ENCODE measurements around the gene SSR4.
"Not testable (repeated sequence)": the region's sequence is repeated elsewhere in the genome, so short reads cannot be mapped to it uniquely, and the experiment has no call there.

The SSR4 gene

DNA sequence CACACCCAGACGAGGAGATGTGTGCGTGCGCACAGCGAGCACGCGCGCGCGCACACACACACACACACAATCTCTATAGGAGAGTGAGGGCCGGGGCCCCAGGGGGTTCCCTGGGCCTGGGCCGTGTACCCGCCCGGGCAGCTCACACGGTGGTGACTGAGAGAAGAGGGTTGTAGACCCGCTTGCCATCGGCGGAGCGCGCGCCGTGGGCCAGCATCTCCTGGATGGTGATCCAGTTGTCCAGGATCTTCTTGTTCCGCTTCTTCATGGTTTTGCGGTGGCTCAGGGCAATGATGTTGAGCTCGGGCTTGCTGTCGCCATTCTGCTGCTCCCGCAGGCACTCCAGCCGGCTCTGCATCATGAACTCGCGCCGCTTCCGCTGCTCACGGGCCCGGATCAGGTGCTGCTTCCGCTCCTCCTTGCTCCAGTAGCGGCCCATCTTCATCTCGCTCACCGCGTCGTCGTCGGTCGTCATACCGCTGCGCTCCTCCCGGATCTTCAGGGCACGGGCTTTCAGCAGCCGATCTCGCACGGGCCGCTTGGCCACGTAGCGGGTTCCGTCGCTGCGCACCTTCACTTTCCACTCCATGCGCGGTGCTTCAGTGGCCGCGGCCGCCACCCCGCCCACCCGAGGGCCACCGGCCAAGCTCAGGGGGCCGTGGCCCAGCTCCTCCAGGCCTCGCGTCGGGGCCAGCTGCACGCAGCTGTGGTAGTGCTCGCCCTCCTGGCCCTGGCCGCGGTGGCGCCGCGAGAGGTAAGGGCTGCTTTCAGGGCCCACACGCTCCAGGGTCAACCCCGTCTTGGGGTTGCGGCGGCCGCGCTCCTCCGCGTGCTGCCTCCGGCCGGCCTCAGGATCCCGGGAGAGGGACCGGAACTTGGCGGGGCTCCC lies 9.0 kb downstream of the SSR4 start:
- no peak for DNase-seq (ENCODE audit: low read depth, low spot score)

DNA sequence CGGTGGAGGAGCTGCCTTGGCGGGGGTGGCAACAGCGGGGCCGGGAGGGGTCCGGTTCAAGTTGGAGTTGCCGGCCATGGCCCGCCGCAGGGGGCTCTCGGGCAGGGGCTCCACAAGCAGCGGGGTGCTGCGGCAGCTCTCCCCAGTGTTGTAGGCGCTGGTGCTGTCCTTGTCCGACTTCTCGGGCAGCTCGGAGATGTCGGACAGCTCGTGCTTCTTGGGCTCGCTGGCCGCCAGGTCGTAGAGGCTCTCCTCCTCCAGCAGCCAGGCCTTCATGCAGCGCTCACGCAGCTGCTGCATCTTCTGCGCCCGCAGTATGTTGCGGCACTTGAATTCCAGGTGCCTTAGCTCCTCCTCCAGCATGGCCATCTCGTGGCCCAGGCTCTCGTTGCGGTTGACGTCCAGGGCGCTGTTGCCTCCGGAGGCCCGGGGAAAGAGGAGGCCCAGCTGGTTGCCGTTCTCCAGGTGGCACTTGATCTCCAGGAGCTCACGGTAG lies 9.7 kb downstream of the SSR4 start:
- DNase-seq (ENCODE audit: low read depth, low spot score): no peak

DNA sequence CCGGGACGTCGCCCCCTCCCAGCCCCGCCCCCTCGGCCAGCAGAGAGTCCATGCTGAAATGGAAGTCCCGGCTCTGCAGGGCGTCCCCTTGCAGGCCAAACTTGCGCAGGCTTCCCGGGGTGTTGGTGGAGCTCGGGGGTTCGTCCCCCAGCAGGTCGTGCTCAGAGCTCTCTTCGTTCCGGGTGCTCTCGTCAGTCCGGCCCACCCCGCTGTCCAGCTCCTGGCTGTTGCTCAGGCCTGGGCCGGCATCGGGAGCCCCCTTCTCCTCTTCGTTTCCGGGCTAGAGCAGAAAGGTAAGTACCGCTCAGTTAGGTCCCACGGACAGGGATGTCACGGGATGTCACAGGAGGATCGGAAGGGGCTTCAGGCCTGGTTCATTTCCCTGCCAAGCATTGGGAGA lies 10.2 kb downstream of the SSR4 start:
- DNase-seq (ENCODE audit: low read depth, low spot score): no peak

DNA sequence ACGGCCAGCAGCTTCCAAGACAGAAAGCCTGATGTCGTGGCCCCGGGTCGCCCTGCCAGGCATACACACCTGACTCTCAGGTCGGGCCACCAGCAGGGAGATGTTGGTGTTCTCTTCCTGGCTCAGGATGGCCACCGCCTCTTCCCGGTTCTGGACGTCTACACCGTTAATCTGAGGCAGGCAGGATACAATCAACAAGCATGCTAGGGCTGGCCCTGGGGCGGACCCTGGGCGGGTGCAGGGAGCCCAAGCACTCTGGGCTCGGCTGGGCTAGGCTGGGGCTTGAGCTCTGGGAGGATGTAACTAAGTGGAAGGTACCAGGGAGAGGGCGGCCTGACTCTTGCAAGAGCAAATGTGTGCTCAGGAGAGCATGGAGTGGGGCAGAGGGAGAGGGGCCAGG lies 11.0 kb downstream of the SSR4 start:
- DNase-seq (ENCODE audit: low read depth, low spot score): no peak

DNA sequence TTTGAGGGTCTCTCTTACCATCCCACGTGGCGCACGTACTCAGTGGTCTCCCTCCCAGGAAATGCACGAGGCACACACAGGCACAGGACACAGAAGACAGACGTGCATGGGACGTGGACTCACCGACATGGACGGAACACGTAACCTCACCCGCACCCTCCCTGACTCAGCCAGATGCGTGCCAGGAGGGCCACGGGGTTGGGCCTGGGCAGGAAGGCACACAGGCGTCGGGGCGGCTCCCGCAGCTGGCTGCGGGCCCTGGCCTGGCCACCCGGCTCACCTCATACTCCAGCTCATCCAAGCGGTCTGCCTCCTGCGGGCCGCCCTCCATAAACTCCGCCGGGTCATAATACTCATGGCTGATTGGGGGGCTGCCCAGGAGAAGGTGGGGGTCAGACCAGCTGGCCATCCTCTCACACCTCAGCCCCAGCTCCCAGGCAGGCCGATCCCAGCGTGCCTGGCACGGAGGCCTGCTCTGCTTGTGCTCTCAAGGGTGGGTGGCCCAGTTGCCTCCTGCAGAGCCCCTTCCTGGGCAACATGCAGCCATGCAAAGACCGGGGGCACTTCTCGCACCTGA lies 12.6 kb downstream of the SSR4 start:
- DNase-seq (ENCODE audit: low read depth, low spot score): no peak

DNA sequence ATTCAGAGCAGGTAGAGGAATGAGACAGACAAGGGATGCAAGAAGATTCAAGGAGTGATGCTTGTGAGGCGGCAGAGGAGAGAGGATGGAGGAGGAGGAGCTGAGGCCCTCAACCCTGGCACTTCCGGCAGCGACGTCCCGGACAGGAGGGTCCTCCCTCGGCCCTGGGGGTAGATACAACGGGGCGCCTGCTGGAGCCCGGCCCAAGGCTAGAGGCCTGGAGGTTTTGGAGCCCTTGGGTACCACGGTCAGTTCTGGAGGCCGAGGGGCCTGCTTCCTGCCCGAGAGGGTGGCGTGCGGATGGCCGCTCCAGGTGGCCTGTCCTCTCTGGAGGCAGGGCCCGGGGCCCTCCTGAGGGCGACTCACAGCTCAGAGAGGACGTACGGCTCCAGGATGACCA lies 13.5 kb downstream of the SSR4 start:
- DNase-seq (ENCODE audit: low read depth, low spot score): no peak

DNA sequence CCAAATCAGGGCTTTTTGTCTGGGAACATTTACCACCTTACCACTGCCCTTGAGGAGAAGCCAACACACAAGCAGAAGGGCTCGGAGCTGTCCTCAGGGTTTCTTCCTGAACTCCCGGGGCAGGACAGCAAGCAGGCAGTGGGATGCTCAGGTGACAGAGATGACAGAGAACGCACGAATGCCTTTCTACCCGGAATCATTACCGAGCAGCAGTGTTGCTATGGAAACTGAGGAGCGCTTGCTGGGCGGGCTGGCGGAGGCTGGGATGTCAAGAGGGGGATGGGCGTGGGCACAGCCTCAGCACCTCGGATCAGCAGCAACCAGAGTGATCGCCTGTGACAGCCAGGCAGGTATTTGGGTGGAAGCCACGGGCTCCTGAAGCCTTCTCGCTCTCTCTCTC lies 17.8 kb downstream of the SSR4 start:
- no peak for DNase-seq (ENCODE audit: low read depth, low spot score)

DNA sequence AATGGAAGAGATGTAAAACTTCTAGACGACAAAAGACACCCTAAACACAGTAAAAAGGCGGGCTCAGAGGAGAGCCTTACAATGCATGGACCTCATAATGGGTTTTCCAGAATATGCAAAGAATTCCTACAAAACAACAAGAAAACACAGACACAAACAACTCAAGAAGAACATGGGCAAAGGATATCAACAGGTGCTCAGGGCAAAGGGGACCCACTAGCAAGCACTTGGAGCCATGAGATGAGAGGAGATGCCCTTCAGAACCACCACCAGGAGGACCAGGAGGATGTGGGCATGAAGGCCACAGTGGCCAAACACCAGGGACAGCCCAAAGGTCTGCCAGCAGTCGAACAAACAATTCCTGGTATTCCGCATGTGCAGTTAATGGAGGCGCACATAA lies 18.7 kb downstream of the SSR4 start:
- DNase-seq (ENCODE audit: low read depth, low spot score): no peak

DNA sequence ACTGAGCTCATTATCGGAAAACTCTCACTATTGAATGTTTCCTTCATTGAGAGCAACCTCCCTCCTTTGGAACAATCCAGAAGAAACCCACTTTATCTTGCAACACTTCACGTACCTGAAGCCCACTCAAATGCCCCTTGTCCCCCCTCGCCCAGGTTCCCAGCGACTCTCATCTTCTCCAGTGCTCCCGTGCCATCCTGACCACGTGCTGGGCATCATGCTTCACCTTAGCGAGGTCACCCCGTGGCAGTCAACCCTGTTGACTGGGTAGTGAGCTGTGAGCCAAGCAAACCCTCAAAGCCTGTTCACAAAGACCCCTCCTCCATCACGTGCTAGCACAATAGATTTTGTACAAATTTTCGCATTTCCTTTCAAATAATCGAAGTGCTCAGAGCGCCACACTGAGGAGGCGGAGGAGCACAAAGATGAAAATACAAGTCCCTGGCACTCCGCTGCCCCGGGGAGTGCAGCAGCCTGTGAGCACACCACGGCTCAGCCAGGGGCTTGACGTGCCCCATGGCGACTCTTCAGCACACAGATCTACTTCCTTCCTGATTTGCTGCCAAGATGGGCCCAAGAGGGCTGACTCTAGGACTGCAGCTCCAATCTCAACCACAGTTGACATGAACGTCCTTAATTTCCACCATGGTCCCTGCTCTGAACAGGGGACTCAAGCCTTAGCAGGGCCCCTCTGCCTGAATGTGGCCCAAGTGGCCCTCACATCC lies 20.3 kb downstream of the SSR4 start:
- no peak for DNase-seq (ENCODE audit: low read depth, low spot score)

DNA sequence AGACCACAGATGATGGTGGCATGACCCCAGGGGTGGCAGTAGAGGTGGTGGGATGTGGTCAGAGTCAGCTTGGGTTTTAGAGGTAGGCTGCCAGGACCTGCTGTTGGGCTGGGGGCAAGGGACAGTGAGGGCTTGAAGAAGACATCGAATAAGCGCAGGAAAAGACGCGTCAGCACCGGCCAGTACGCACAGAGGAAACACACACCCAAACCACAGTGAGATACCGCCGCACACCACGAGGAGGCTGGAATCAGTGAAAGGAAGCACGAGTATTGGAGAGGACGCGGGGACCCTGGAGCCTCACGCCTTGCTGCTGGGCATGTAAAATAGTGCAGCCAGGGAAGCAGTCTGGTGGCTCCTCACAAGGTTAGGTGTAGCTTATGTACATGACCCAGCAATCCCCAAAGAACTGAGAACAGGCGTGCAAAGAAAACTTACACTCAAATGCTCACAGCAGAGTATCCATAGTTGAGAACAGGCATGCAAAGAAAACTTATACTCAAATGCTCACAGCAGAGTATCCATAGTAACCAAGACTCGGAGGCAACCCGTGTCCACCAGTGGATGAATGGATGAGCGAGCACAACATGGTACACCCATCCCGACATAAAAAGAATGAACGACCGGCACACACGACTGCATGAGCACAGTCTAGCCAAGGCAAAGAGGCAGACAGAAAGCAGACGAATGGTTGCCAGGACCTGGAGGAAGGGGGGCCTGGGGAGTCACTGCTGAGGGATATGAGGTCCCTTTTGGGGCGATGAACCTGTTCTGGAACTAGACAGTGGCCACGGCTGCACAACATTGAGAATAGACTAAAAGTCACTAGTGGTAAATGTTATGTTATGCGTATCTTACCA lies 22.6 kb downstream of the SSR4 start:
- no peak for DNase-seq (ENCODE audit: low read depth, low spot score)

DNA sequence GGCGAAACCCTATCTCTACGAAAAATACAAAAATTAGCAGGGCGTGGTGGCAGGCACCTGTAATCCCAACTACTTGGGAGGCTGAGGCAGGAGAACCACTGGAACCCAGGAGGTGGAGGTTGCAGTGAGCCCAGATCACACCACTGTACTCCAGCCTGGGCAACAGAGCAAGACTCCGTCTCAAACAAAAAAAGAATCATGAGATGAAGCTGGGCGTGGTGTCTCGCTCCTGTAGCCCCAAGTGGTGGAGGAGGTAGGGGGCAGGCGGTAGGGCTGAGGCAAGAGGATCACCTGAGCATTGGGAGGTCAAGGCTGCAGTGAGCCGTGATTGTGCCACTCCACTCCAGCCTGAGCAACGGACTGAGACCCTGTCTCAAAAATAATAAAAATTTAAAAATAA lies 23.6 kb downstream of the SSR4 start:
- not testable (repeated sequence) for DNase-seq (ENCODE audit: low read depth, low spot score)

DNA sequence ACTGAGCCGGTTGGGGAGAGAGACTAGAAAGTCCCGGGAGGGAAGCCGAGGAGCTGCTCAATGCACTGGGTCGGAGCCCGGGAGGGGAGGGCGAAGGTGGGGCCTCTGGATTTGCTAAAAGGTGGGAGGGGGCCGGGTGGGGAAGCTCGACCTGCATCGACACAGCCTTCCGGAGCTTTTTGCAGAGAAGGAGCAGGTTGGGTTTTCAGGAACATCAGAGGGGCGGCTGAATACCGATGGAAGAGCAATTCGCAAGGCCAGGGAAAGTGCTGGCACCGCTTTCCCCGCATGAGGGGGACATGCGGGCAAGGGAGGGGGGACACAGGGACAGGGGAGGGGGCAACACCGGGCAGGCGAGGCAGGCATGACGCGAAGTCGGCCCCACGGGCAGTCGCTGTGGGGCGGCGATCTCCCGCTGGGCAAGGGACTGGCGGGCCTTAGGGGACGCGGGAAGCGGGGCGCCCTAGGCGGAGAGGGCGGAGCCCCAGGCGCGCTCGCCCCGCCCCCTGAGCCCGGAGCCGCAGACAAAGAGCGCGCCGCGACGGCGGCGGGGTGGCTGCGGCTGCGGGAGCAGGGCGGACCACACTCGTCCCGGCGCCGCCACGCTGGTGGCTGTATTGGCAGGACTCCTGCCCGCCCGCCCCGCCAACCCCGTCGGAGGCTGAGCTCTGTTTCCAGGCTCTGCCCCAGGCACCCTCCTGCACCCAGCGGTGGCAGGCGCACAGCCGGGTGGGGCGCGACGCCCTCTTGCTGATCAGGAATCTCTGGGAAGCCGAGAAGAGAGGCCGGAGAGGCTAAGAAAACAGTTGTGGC lies 24.3 kb downstream of the SSR4 start:
- DNase-seq (ENCODE audit: low read depth, low spot score): no peak

DNA sequence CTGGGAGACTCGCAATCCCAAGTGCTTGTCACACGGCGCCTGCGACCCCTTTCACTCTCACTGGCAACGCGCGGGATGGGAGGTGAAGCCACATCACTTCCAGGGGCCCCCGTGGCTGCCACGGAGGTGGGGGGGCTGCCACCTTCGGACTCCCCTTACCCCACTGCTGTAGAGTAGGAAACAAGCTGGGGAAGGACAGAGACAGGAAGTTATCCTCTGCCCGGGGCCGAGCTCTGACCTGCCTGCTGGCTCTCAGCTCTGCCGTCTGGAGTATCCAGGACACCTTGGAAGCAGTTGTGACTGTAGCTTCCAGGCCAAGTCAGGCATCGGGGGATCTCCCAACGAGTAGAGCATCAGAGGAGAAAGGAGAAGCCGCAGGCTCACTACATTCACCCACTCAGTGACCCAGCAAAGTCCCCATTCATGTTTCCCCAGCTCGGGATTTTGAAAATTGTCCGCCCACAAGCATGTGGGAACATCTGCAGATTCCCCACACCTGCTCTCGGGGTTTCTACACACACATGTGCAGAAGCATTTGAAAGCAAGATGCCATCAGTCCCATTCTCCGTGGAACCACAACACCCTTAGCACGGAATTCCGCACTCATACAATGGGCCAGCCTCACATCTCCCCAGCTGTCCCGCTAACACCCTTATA lies 25.0 kb downstream of the SSR4 start:
- DNase-seq (ENCODE audit: low read depth, low spot score): no peak

DNA sequence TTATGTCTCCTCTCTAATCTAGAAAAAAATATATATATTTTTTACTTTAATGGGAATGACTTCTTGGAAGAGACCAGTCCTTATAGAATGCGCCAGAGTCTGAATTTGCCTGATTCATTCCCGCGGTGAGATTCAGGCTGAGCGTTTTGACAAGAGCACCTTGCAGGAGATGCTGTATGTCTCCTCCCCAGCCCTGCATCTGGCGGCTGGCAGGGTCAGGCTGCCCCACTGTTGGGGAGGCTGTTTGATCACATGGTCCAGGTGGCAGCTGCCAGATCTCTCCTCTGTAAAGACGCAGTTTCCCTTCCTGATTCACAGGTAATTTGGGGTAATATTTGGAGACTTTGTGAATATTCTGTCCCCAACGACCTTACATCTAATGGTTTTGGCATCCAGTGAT lies 26.1 kb downstream of the SSR4 start:
- DNase-seq (ENCODE audit: low read depth, low spot score): no peak

DNA sequence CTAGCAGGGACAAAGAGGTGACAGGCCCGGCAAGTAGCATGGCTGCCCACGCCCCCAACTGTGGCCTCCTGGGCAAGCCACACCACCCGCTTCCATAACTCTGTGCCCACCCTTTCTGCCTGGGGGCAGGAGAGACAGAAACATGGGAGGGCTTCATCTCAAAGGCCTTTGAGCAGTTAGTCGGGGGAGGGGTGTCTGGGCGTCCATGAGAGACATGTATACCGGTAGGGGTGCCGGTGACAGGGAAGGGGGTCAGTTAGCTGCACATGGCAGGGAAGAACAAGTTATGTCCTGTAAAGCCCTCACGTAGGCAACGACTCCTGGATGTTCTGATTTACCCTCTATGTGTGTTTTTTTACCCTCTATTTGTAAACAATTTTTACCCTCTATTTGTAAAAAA lies 26.6 kb downstream of the SSR4 start:
- DNase-seq (ENCODE audit: low read depth, low spot score): no peak

DNA sequence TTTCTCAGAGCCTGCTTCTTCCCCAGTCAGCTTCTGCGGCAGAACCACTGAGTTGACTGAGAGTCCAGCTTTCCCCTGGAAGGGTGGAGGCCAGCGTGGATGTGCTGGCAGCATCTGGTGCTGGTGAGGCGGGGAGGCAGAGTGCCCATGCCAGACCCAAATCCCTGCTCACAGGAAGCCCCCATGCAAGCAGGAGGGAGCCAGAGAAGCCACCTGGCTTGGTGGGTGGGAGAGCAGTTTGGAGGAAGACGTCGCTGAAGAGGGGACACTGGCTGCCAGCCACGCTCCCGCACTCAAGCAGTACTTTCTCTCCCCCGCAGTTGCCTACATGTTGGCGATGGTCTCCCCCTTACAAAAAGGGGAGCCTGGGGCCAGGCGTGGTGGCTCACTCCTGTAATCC lies 29.9 kb downstream of the SSR4 start:
- no peak for DNase-seq (ENCODE audit: low read depth, low spot score)

DNA sequence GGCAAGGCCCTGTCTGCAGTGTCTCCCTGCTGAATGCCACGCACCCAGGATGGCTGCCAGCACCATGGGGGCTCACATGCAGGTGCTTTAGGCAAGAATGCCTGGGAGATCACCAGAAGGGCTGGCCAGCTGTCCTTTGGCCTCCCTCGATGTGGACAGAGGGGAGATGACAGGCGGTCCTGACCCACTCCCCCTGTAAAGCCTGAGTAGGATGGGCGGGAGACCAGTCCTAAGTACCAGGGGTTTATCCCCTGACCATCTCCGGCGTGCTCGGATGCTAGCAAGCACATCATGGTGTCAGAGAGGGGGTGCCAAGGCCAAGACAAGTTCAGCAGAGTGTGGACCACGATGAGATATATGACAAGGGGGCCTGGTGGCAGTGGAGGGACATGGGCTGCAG lies 30.6 kb downstream of the SSR4 start:
- DNase-seq (ENCODE audit: low read depth, low spot score): no peak

DNA sequence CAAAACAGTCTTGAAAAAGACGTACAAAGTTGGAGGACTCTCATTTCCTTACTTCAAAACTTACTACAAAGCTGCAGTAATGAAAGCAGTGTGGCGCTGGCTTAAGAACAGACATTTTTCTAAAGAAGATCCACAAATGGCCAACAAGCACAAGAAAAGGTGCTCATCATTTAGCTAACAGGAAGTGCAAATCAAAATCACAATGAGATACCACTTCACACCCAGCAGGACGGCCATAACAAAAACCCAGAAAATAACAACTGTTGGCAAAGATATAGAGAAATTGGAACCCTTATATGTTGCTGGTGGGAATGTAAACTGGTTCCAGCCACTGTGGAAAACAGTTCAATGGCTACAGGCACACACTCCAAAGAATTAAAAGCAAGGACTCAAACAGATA lies 32.5 kb downstream of the SSR4 start:
- DNase-seq (ENCODE audit: low read depth, low spot score): no peak

DNA sequence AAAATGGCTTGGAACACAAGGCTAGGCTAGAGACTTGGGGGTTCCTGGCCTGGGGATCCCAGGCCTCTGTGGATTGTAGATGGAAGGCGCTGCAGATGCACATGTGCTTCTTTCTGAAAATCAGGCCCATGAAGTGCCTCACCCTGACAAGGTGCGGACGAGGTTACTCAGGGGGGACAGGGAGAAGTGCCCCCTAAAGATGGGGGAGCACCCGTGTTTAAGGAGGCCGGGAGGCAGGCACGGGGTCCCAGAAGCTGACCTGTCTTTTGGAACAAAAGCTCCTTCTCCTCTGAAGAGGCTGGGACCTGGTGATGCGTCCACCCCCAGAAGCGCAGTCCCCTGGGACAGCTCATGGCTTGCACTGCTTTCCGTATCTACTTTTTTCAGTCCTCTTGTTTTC lies 33.4 kb downstream of the SSR4 start:
- DNase-seq (ENCODE audit: low read depth, low spot score): no peak

DNA sequence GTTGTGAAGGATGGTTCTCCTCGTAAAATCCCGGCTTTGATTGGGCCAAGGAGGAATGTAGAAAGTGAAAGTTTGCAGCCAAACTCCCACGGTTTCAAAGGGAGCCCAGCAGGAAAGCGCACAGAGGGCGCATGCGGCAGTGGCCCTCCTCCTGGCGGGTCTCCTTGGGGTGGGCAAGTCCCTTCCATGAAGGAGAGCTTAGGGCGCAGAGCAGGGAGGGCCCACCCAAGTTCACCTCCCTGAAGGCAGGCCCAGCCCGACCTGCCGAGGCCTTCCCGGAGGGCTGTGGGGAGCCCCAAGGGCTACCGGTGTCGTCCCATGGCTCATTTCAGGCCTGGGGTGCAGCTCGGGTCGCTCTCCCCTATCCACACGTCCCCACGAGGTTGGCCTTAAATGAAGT lies 33.8 kb downstream of the SSR4 start:
- DNase-seq (ENCODE audit: low read depth, low spot score): no peak
